Measurements from ENCODE around the gene UBXN10. TPM values are rescaled to one million over a fixed set of nuclear protein-coding genes. Genes with fewer than 3 reads are reported as not detected.

UBXN10 gene
- total RNA-seq, 1 donor from 2014 or later = 0.09 TPM

- H3K9me3 ChIP-seq (ENCODE audit: insufficient read depth, low read depth, low read length) = no peaks in the 10 kb centered on the region
- H3K27me3 Mint-ChIP-seq (ENCODE audit: low read depth, unreplicated experiment) = peaks cover 67% of the 10 kb centered on the region
- H3K36me3 Mint-ChIP-seq (ENCODE audit: low read depth, unreplicated experiment) = no peaks in the 10 kb centered on the region
- H3K79me2 ChIP-seq (ENCODE audit: insufficient read depth, low read length) = no peaks in the 10 kb centered on the region
- peaks cover 26% of the 10 kb centered on the region for H3K27me3 ChIP-seq (ENCODE audit: insufficient read depth, low read length)
- H2AFZ ChIP-seq (ENCODE audit: low read depth, low read length) = no peak overlapping the region
- H3K9me3 Mint-ChIP-seq (ENCODE audit: unreplicated experiment) = peaks cover 11% of the 10 kb centered on the region
- H3K27ac Mint-ChIP-seq (ENCODE audit: unreplicated experiment) = no peak overlapping the region
- TF ChIP-seq EZH2 (IDR thresholded peaks at IDR 0.05; ENCODE audit: insufficient read depth, low read length) = no peak
- no peak overlapping the region for H3K4me3 Mint-ChIP-seq (ENCODE audit: unreplicated experiment)
- no peaks in the 10 kb centered on the region for H3K36me3 ChIP-seq (ENCODE audit: insufficient read depth, low read length)
- H4K20me1 ChIP-seq (ENCODE audit: insufficient read depth, low read length) = no peaks in the 10 kb centered on the region
- H3K4me1 Mint-ChIP-seq (ENCODE audit: low read depth, unreplicated experiment) = no peaks in the 10 kb centered on the region
- no peaks in the 10 kb centered on the region for H3K4me1 ChIP-seq (ENCODE audit: insufficient read depth, low read length)
- no peak overlapping the region for H3K4me3 ChIP-seq (ENCODE audit: insufficient read depth, low read depth, low read length)
- H3K4me2 ChIP-seq (ENCODE audit: low read length) = no peak overlapping the region
- H3K9ac ChIP-seq (ENCODE audit: low read length) = no peak overlapping the region
- DNase-seq (ENCODE audit: low read depth) (no peak), FAIRE-seq (no peak)
- H3K27ac ChIP-seq (ENCODE audit: low read depth, low read length) = no peak overlapping the region
Measured at GRCh38 chr1:20178634-20179370, 7.1 kb upstream of the UBXN10 start.

GRCh38 chr1:20179371-20180128, 6.3 kb upstream of the UBXN10 start:
- no peaks in the 10 kb centered on the region for H3K9me3 ChIP-seq (ENCODE audit: insufficient read depth, low read depth, low read length)
- peaks cover 26% of the 10 kb centered on the region for H3K27me3 ChIP-seq (ENCODE audit: insufficient read depth, low read length)
- H3K9me3 Mint-ChIP-seq (ENCODE audit: unreplicated experiment) = peaks cover 15% of the 10 kb centered on the region
- H3K4me3 Mint-ChIP-seq (ENCODE audit: unreplicated experiment) = no peak overlapping the region
- FAIRE-seq (no peak), DNase-seq (ENCODE audit: low read depth) (no peak)
- no peaks in the 10 kb centered on the region for H3K4me1 ChIP-seq (ENCODE audit: insufficient read depth, low read length)
- H3K27ac ChIP-seq (ENCODE audit: low read depth, low read length) = no peak overlapping the region
- no peaks in the 10 kb centered on the region for H4K20me1 ChIP-seq (ENCODE audit: insufficient read depth, low read length)
- no peak overlapping the region for H3K4me2 ChIP-seq (ENCODE audit: low read length)
- no peaks in the 10 kb centered on the region for H3K36me3 ChIP-seq (ENCODE audit: insufficient read depth, low read length)
- H2AFZ ChIP-seq (ENCODE audit: low read depth, low read length) = no peak overlapping the region
- H3K9ac ChIP-seq (ENCODE audit: low read length) = no peak overlapping the region
- H3K27ac Mint-ChIP-seq (ENCODE audit: unreplicated experiment) = no peak overlapping the region
- H3K4me1 Mint-ChIP-seq (ENCODE audit: low read depth, unreplicated experiment) = no peaks in the 10 kb centered on the region
- peaks cover 70% of the 10 kb centered on the region for H3K27me3 Mint-ChIP-seq (ENCODE audit: low read depth, unreplicated experiment)
- no peaks in the 10 kb centered on the region for H3K79me2 ChIP-seq (ENCODE audit: insufficient read depth, low read length)
- TF ChIP-seq CTCF (IDR thresholded peaks at IDR 0.05; ENCODE audit: insufficient read depth, low read depth, low read length) (no peak), EZH2 (IDR thresholded peaks at IDR 0.05; ENCODE audit: insufficient read depth, low read length) (no peak)
- H3K36me3 Mint-ChIP-seq (ENCODE audit: low read depth, unreplicated experiment) = no peaks in the 10 kb centered on the region
- H3K4me3 ChIP-seq (ENCODE audit: insufficient read depth, low read depth, low read length) = no peak overlapping the region

- no peak for FAIRE-seq
- no peak for TF ChIP-seq CTCF (IDR thresholded peaks at IDR 0.05; ENCODE audit: insufficient read depth, low read depth, low read length)
- no peak for TF ChIP-seq EZH2 (IDR thresholded peaks at IDR 0.05; ENCODE audit: insufficient read depth, low read length)
- H3K36me3 ChIP-seq (ENCODE audit: insufficient read depth, low read length) = no peaks in the 10 kb centered on the region
- H3K4me2 ChIP-seq (ENCODE audit: low read length) = no peak overlapping the region
- H4K20me1 ChIP-seq (ENCODE audit: insufficient read depth, low read length) = no peaks in the 10 kb centered on the region
- Mint-ChIP-seq H3K9me3 (ENCODE audit: unreplicated experiment) (peaks cover 19% of the 10 kb centered on the region), H3K36me3 (ENCODE audit: low read depth, unreplicated experiment) (peaks cover 2% of the 10 kb centered on the region), H3K27ac (ENCODE audit: unreplicated experiment) (no peak overlapping the region), H3K4me3 (ENCODE audit: unreplicated experiment) (no peak overlapping the region), H3K4me1 (ENCODE audit: low read depth, unreplicated experiment) (no peaks in the 10 kb centered on the region), H3K27me3 (ENCODE audit: low read depth, unreplicated experiment) (peaks cover 70% of the 10 kb centered on the region)
- H3K27ac ChIP-seq (ENCODE audit: low read depth, low read length) = no peak overlapping the region
- H3K9me3 ChIP-seq (ENCODE audit: insufficient read depth, low read depth, low read length) = no peaks in the 10 kb centered on the region
- no peaks in the 10 kb centered on the region for H3K79me2 ChIP-seq (ENCODE audit: insufficient read depth, low read length)
- no peak overlapping the region for H3K9ac ChIP-seq (ENCODE audit: low read length)
- no peak overlapping the region for H2AFZ ChIP-seq (ENCODE audit: low read depth, low read length)
- no peak for DNase-seq (ENCODE audit: low read depth)
- no peak overlapping the region for H3K4me3 ChIP-seq (ENCODE audit: insufficient read depth, low read depth, low read length)
- no peaks in the 10 kb centered on the region for H3K4me1 ChIP-seq (ENCODE audit: insufficient read depth, low read length)
- peaks cover 26% of the 10 kb centered on the region for H3K27me3 ChIP-seq (ENCODE audit: insufficient read depth, low read length)
Measured at GRCh38 chr1:20180129-20180843, 5.6 kb upstream of the UBXN10 start.

All from astrocyte (in vitro differentiated cells and primary cell).